ENCODE data around the gene TOMT.

DNA sequence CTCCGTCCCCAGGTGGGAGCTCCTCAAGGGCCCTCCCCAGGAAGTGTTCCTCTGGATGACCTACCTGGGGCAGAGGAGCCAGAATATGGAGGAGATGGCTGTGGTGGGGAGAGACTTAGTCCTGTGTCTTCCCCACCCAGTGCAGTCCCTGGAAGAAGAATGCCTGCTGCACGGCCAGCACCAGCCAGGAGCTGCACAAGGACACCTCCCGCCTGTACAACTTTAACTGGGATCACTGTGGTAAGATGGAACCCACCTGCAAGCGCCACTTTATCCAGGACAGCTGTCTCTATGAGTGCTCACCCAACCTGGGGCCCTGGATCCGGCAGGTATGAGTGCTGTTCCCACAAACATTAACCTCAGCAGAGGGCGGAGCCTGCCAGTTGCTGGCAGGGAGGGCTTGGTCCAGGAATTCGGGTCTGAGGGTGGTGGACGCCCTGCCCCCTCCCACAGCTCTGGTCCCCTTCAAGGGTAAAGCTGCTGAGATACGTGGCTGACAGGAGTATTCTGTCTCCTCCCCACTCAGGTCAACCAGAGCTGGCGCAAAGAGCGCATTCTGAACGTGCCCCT is 33.2 kb downstream of the TOMT start:
- TF ChIP-seq, protein P1, sequence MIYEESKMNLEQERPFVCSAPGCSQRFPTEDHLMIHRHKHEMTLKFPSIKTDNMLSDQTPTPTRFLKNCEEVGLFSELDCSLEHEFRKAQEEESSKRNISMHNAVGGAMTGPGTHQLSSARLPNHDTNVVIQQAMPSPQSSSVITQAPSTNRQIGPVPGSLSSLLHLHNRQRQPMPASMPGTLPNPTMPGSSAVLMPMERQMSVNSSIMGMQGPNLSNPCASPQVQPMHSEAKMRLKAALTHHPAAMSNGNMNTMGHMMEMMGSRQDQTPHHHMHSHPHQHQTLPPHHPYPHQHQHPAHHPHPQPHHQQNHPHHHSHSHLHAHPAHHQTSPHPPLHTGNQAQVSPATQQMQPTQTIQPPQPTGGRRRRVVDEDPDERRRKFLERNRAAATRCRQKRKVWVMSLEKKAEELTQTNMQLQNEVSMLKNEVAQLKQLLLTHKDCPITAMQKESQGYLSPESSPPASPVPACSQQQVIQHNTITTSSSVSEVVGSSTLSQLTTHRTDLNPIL (CRISPR knock-in tag; IDR thresholded peaks at IDR 0.05; ENCODE audit: low read depth) = no peak
- TF ChIP-seq ZFP3 (CRISPR knock-in tag; IDR thresholded peaks at IDR 0.05) (no peak), BACH2 (CRISPR knock-in tag; IDR thresholded peaks at IDR 0.05; ENCODE audit: borderline replicate concordance) (no peak), RARB (CRISPR knock-in tag; IDR thresholded peaks at IDR 0.05) (no peak), ARNTL (CRISPR knock-in tag; IDR thresholded peaks at IDR 0.05; ENCODE audit: borderline replicate concordance, low read depth) (no peak), ZNF70 (CRISPR knock-in tag; IDR thresholded peaks at IDR 0.05) (no peak), CSDC2 (CRISPR knock-in tag; IDR thresholded peaks at IDR 0.05) (no peak), TCF4 (CRISPR knock-in tag; IDR thresholded peaks at IDR 0.05; ENCODE audit: borderline replicate concordance) (no peak), ZFP30 (CRISPR knock-in tag; IDR thresholded peaks at IDR 0.05) (no peak)
- TF ChIP-seq, protein P2, sequence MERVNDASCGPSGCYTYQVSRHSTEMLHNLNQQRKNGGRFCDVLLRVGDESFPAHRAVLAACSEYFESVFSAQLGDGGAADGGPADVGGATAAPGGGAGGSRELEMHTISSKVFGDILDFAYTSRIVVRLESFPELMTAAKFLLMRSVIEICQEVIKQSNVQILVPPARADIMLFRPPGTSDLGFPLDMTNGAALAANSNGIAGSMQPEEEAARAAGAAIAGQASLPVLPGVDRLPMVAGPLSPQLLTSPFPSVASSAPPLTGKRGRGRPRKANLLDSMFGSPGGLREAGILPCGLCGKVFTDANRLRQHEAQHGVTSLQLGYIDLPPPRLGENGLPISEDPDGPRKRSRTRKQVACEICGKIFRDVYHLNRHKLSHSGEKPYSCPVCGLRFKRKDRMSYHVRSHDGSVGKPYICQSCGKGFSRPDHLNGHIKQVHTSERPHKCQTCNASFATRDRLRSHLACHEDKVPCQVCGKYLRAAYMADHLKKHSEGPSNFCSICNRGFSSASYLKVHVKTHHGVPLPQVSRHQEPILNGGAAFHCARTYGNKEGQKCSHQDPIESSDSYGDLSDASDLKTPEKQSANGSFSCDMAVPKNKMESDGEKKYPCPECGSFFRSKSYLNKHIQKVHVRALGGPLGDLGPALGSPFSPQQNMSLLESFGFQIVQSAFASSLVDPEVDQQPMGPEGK (CRISPR knock-in tag; IDR thresholded peaks at IDR 0.05; ENCODE audit: borderline replicate concordance) = no peak
- TF ChIP-seq, protein P3, sequence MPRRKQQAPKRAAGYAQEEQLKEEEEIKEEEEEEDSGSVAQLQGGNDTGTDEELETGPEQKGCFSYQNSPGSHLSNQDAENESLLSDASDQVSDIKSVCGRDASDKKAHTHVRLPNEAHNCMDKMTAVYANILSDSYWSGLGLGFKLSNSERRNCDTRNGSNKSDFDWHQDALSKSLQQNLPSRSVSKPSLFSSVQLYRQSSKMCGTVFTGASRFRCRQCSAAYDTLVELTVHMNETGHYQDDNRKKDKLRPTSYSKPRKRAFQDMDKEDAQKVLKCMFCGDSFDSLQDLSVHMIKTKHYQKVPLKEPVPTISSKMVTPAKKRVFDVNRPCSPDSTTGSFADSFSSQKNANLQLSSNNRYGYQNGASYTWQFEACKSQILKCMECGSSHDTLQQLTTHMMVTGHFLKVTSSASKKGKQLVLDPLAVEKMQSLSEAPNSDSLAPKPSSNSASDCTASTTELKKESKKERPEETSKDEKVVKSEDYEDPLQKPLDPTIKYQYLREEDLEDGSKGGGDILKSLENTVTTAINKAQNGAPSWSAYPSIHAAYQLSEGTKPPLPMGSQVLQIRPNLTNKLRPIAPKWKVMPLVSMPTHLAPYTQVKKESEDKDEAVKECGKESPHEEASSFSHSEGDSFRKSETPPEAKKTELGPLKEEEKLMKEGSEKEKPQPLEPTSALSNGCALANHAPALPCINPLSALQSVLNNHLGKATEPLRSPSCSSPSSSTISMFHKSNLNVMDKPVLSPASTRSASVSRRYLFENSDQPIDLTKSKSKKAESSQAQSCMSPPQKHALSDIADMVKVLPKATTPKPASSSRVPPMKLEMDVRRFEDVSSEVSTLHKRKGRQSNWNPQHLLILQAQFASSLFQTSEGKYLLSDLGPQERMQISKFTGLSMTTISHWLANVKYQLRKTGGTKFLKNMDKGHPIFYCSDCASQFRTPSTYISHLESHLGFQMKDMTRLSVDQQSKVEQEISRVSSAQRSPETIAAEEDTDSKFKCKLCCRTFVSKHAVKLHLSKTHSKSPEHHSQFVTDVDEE (CRISPR knock-in tag; IDR thresholded peaks at IDR 0.05) = no peak

Measured in SK-N-SH treated with all-trans-retinoic acid at 6 μM for 48 hours (cell line).